Middle frontal gyrus (tissue), 1 donor: ENCODE measurements around the gene CKS1B.

Experiments
- DNase-seq: peaks from one replicate; pipeline ENCODE4 v3.0.0-alpha.2; 2015; ENCODE audit warnings: low spot score; ENCODE audit errors: extremely low spot score

The CKS1B gene

DNA sequence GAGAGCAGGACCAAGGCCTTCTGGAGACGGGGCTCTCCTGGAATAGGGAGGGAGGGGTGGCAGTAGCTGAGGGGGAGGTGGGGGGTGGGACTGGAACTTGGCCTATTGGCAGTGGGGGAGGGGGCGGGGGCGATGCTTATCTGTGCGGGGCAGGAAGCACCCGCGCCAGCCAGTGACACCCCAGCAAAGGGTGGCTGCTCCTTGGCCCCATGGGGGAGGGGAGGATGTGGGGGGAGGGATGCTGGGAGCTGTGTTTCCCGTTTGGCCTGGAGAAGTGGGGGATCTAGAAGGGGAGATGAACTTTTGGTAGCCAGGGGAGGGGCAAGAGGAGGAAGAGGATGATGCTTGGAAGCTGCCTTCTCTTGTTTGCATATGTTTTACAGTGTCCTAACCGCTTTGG, 39.2 kb downstream of the CKS1B start:
- no peak for DNase-seq

DNA sequence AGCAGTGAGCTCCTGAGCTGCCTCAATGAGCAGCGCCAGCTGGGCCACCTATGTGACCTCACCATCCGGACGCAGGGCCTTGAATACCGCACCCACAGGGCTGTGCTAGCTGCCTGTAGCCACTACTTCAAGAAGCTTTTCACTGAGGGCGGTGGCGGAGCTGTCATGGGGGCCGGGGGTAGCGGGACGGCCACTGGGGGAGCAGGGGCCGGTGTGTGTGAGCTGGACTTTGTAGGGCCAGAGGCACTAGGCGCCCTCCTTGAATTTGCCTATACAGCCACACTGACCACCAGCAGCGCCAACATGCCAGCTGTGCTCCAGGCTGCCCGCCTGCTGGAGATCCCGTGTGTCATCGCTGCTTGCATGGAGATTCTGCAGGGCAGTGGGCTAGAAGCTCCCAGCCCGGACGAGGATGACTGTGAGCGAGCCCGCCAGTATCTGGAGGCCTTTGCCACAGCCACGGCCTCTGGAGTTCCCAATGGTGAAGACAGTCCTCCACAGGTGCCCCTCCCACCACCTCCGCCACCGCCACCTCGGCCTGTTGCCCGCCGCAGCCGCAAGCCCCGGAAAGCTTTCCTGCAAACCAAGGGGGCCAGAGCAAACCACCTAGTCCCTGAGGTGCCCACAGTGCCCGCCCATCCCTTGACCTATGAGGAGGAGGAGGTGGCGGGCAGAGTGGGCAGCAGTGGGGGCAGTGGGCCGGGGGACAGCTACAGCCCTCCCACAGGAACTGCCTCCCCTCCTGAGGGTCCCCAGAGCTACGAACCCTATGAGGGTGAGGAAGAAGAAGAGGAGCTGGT, 40.4 kb downstream of the CKS1B start:
- DNase-seq: no peak

DNA sequence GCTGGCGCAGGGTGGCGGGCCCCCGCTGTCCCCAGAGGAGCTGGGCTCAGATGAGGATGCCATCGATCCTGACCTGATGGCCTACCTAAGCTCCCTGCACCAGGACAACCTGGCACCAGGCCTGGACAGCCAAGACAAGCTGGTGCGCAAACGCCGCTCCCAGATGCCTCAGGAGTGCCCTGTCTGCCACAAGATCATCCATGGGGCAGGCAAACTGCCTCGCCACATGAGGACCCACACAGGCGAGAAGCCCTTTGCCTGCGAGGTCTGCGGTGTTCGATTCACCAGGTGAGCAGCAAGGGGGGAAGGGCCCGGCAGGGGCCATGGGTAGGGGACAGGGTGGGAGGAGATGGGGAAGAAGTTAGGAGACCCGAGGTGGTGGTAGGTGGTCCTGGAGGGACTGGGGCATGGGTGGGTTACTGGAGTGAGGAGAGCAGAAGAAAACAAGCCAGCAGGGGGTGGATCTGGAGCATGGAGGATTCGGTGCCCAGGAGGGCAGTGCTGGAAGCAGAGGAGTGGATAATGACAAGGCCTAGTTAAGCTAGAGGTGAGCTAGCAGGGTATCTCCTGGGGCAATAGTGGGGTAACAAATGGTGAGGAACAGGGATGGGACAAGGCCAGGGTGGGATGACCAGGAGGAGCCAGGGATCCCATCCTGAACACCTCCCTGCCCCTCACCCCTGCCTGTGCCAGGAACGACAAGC, 41.2 kb downstream of the CKS1B start:
- DNase-seq: no peak

DNA sequence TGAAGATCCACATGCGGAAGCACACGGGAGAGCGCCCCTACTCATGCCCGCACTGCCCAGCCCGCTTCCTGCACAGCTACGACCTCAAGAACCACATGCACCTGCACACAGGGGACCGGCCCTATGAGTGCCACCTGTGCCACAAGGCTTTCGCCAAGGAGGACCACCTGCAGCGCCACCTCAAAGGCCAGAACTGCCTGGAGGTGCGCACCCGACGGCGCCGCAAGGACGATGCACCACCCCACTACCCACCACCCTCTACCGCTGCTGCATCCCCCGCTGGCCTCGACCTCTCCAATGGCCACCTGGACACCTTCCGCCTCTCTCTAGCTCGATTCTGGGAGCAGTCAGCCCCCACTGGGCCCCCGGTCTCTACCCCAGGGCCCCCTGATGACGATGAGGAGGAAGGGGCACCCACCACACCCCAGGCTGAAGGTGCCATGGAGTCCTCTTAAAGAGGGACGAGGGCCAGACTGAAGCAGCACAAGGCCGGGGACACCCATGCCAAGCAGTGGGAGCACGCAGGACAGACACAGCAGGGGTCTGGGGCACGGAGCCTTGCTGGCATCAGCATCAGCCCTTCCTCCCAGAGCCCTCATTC, 41.9 kb downstream of the CKS1B start:
- no peak for DNase-seq

DNA sequence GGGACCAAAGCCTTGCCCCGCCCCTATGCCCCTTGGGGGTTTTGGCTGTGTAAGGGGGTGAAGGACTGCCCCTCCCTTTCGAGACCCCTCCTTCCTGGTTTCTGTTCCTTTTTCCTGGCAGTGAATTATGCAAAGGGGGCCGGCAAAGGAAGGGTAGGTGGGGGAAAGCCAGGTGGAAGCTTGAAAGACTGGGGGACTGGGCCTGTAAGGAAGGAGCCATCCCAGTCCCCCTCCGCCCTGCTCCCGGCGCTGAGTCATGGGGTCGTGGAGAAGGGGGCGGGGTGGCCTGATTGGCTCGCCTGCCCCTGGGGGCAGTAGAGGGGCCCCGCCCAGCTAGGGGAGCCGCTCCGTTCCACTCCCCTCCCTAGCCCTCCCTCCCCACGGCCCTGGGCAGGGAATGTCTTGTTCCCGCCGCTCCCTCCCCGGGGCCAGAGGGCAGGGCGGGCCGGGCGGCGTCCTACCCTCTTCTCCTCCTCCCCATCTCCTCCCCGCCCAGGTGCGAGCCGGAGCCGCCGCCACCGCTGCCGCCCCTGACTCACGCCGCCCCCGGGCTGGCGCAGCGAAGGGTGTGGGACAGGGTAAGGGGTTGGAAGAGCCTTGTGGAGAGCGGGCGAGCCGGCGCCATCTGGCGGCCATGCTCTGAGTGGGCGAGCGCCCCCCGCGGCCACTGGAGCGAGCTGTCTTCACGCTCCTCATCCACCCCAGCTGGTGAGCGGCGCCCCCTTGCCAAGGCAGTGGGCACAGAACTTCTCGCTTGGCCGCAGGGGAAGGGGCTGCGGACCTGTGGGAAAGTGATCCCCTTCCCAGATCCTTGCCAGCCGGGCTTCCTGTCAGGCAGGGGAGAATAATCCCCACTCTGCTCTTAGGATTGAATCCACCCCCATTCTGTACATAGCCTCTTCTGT, 42.8 kb downstream of the CKS1B start:
- peak; percentile 69 for DNase-seq

DNA sequence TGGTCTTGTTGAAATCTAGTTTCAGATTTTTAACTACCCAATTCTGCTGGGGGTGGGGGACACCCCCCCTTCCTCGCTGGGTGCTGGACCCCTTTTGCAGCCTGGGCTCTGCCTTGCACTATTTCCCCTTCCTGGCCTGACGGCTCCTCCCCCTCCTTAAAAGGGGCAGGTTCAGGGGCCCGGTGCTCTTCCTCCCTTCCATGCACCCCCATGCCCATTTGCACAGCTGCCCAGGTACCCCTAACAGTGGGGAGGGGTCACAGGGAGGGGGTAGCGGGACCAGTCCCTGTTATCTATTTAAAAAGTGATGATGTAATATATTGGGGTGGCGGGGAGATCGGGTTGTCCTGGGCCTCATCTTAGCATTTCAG, 43.5 kb downstream of the CKS1B start:
- no peak for DNase-seq

DNA sequence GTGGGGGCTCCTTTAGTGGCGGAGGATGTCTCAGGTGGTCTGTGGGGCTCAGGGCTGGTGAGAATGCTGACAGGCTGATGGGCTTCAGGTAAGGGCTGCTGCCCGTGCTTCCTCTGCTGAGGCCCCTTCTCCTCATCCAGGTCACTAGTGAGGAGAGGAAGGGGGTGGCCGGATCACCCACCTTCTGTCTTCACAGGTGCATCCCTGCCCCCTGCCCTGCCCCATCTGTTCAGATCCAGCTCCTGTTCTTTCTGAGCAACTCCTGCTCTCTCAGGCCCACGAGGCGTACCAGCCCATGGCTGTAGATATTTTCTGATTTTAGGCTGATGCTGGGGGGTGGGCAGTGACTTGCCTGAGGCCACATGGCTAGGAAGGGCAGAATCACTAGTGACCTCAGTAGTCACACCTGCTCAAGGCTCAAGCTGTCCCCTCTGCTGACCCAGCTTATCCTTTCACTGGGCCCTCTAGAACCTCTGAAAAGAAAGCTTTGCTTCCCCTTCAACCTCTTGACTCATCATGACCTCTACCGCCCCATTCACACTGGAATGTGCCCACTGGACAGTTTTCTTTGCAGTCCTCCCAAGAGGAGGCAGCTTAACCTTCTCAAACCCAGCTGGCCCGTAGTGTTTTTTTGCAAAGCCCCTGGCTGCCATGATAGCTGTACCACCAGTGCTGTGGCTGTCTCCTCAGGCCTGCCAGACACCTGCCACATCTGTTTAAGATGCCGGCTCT, 44.3 kb downstream of the CKS1B start:
- DNase-seq: no peak

DNA sequence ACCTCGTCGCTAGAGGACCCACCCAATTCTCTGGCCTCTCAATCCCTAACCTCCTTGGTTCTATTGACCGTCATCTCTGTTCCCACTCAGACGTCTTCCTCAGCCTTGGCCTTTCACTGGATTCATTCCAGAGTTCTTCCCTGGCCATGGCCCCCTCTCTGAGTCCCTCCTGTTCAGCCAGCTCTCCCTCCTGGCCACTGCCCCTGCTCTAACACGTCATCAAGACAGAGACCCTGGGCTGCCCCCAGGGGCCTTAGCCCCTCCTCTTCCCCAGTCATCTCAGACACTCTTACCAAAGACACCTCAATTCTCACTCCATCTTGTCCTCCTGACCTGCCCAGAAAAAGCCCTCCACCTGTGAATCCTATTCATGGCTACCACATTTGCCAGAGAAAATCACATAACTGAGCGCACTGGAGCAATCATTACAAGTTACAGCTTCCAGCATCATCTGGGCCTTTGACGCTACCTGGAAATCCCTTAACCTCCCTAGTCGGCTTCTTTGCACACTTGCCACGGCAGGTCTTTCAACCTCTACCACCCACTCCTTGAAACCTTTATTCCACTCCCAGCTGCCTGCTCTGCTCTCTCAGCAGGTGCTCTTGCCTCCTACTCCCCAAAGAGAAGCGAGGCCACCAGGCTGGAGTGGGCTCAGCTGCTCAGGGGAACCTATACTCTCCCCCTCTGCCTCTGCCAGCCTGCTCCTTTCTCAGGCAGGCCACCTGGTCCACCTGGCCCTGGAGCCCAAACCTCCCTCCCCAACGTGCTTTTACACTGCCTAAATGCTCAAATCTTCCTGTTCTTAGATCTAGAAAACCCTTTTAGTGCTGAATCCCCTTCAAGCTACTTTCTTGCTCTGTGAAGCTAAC, 45.1 kb downstream of the CKS1B start:
- DNase-seq: no peak

DNA sequence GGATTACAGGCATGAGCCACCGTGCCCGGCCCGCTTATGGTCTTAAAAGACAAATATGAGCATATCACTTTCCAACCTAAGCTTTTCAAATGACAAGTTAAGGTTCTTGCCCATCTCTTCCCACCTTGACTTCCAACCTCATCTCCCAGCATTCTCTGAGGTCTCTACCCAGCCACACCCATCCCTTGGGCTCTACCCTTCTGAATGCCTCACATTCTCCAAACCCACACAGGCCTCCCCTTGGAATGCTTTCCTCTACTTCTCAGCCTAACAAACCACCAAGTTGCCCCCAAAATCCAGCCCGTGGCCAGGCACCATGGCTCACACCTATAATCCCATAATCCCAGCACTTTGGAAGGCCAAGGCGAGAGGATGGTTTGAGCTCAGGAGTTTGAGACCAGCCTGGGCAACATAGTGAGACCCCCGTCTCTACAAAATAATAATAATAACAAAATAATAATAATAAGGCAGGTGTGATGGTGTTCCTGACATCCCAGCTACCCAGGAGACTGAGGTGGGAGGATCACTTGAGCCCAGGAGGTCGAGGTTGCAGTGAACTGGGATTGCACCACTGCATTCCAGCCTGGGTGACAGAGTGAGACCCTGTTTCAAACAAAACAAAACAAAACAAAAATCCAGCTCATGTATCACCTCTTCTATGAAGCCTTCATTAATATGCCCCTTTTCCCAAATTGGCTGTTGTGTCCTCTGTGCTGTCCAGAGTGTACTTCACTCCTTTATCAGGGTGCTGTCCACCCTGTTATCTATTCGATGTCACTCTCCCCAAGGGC, 47.9 kb downstream of the CKS1B start:
- no peak for DNase-seq

DNA sequence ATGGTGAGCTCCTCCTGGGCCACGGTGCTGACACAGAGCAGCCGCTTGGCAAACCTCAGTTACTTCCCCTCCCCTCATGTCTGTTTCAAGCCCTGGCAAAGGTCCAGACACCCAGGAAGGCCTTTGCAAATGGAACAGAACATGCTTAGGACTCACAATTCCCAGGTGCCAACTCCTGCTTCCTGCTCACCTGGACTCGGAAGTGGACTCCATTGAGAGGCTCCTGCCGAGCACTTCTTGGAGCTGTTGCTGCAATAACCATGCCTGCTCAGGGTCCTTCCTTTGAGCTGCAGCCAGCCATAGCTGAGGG, 48.4 kb downstream of the CKS1B start:
- DNase-seq: no peak

DNA sequence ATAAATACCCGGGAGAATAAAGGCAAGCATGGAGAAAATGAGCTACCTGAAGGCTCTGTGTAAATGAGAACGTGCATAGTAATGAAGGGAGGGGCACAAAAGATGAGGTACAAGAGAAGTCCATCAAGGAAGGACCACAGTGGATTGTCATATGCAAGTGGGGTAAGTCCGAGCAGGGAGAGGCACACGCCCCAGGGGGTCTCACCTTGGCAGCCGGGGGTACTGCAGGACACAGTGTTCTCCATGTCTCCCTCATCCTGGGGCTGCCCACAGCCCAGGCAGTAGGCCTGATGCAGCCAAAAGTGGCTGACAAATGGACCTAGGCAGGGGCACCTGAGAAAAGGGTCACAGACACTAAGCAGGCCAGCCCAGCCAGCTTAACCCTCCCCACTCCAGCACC, 49.1 kb downstream of the CKS1B start:
- DNase-seq: no peak

DNA sequence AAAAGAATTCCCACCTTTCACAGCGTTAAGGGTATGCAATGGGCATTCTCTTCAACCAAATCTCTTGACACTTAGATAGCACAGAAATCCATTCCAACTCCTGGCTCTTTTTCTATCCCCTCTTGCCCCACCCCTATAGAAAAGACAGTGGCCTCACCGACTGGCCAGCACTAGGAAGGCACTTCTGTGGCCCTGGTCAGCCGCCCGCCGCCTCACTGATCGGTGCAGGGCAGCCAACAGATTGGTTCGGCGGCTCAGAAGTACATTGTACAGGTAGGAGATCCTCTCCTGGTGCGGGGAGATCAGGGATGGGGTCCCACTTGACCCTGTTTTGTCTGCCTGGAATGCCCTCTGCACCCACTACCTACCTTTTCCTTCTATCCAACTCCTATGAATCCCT, 49.8 kb downstream of the CKS1B start:
- no peak for DNase-seq

DNA sequence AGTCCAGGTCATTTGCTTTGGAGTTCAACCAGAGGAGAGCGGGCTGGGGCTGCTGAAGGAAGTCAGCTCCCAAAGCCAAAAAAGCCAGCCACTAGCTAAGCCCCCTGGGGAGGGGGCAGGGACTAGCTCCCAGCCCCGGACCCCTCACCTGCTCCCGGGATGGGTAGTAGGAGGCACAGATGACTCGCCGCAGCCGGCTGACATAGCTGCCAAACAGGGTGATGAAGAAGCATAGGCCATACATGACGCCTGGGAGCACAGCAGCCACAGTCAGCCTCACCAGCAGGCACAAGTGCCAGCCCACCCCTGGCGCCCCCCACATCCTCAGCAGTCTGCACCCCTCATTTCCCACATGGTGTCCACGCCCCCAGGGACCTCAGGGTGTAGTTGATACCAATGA, 51.7 kb downstream of the CKS1B start:
- no peak for DNase-seq

DNA sequence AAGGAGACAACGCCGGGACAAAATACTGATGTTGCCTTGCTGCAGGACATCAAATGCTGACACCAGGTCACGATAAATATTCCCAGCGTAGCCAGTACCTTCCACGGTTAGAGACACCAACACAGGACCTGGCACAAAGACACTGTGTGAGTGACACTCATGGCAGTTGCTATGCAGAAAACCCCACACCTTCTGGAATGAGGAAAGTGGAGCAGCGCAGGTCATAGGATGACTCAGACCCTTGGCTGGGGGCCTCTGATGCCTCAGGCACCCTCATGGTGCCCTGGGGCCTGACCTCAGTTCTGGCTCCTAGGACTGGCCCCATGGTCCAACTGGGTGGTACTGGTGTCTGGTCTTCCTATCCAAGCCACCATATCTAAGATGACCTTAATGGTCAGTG, 52.1 kb downstream of the CKS1B start:
- DNase-seq: no peak
